K562 (cell line): Measurements from ENCODE around the gene EOLA1. TPM values are rescaled to one million over a fixed set of nuclear protein-coding genes. Genes with fewer than 3 reads are reported as not detected.
A peak's percentile ranks its signal among the peaks of the same experiment; 100 is the strongest.

Source experiments
- ATAC-seq: fragments of 200-7000 bp; cut with Tn5 transposase; 3 replicates; pipeline ENCODE4 v1.9.1; 2020; ENCODE audit warnings: moderate library complexity
- BruUV-seq: library from RNA; stranded (reverse); fragments of 400-500 nt; replicated peaks from 2 replicates; lab custom pipeline; 2021; lab: Mats Ljungman, UMichigan
- CTCF ChIA-PET: fragments of 300-600 bp; formaldehyde crosslinking; extraction: SDS; loops from one replicate; lab custom pipeline; 2021; ENCODE audit warnings: low intra/inter-chr PET ratio; lab: Yijun Ruan, JAX
- POLR2A ChIA-PET: fragments of 300-600, 350-650 bp; sonication (Branson Sonifier 250); formaldehyde crosslinking; extraction: SDS; loops from one replicate; lab custom pipeline; 2021; ENCODE audit warnings: antibody characterized with exemption, inconsistent platforms; lab: Yijun Ruan, JAX
- DNase-seq, 4 experiments: peaks; one replicate each; pipeline versions ENCODE4 v3.0.0 to v3.0.0-alpha.2; 2011 to 2018; ENCODE audit warnings: low spot score in 3 of 4, mixed read lengths in 3 of 4; ENCODE audit errors: extremely low read depth in 1 of 4
- FAIRE-seq: peaks from 2 replicates; lab custom pipeline; 2011; peaks lifted over from hg19 to GRCh38; lab: Jason Lieb, UNC
- H2AFZ ChIP-seq: 2 replicates; pipeline ENCODE4 v1.6.0; 2011; ENCODE audit warnings: low read depth, low read length, control low read depth, inconsistent platforms
- H3K27ac ChIP-seq: fragments of 200-600 bp; 3 replicates; pipeline ENCODE4 v1.8.0; 2011; ENCODE audit warnings: low read depth, mild to moderate bottlenecking, control low read depth, inconsistent platforms, low read length, moderate library complexity, mixed read lengths; ENCODE audit errors: extremely low read depth
- H3K27me3 ChIP-seq, 2 experiments: fragments of 300-600 bp in 1 of 2; 2 replicates in 1 of 2; 3 replicates in 1 of 2; pipeline versions ENCODE4 v1.6.0 to v1.8.0; 2011; ENCODE audit warnings: inconsistent platforms in 2 of 2, low read length in 2 of 2, mild to moderate bottlenecking in 1 of 2, mixed read lengths in 1 of 2, moderate library complexity in 1 of 2; ENCODE audit not compliant: control insufficient read depth in 2 of 2, insufficient read depth in 2 of 2
- H3K36me3 ChIP-seq: fragments of 300-600 bp; 3 replicates; pipeline ENCODE4 v1.8.0; 2011; ENCODE audit warnings: mild to moderate bottlenecking, low read length, inconsistent platforms; ENCODE audit not compliant: control insufficient read depth, insufficient read depth
- H3K4me1 ChIP-seq, 2 experiments: fragments of 200-600 bp in 1 of 2; replicated peaks in 1 of 2; 2 replicates in 1 of 2; 3 replicates in 1 of 2; pipeline versions ENCODE4 v1.5.1 to v1.8.0; 2011; ENCODE audit warnings: inconsistent platforms in 2 of 2, low read length in 2 of 2, mild to moderate bottlenecking in 1 of 2, mixed read lengths in 1 of 2, moderate library complexity in 1 of 2; ENCODE audit not compliant: control insufficient read depth in 2 of 2, insufficient read depth in 2 of 2
- H3K4me2 ChIP-seq: 2 replicates; pipeline ENCODE4 v1.6.1; 2011; ENCODE audit warnings: low read length, control low read depth, inconsistent platforms, mixed read lengths; ENCODE audit not compliant: insufficient read depth
- H3K4me3 ChIP-seq: fragments of 200-600 bp; sonication (generic), shearing (Covaris generic); 2 replicates; pipeline ENCODE4 v1.5.1; 2016; ENCODE audit warnings: control low read depth, inconsistent platforms
- H3K79me2 ChIP-seq: fragments of 200-600 bp; 3 replicates; pipeline ENCODE4 v1.8.0; 2011; ENCODE audit warnings: low read length, inconsistent platforms; ENCODE audit not compliant: control insufficient read depth, insufficient read depth
- H3K9ac ChIP-seq, 2 experiments: 2 replicates each; pipeline versions ENCODE4 v1.6.0 to v1.6.1; 2011; ENCODE audit warnings: low read depth in 2 of 2, low read length in 2 of 2, control low read depth in 1 of 2, inconsistent platforms in 1 of 2, mild to moderate bottlenecking in 1 of 2, mixed read lengths in 1 of 2; ENCODE audit not compliant: insufficient read depth in 1 of 2
- H3K9me1 ChIP-seq: one replicate; pipeline ENCODE4 v1.6.0; 2011; ENCODE audit warnings: inconsistent platforms, mild to moderate bottlenecking, low read length, moderate library complexity; ENCODE audit not compliant: control insufficient read depth, insufficient read depth
- H3K9me3 ChIP-seq: replicated peaks from 2 replicates; pipeline ENCODE4 v1.5.1; 2011; ENCODE audit warnings: low read depth, low read length, inconsistent platforms; ENCODE audit not compliant: control insufficient read depth, insufficient read depth
- H4K20me1 ChIP-seq: replicated peaks from 2 replicates; pipeline ENCODE4 v1.6.1; 2011; ENCODE audit warnings: low read length, inconsistent platforms, mixed read lengths; ENCODE audit not compliant: control insufficient read depth, insufficient read depth
- ARID2 ChIP-seq: fragments of 450-650 bp; IDR thresholded peaks from 2 replicates; pipeline ENCODE4 v1.6.1; 2017; ENCODE audit warnings: antibody characterized with exemption, mild to moderate bottlenecking
- CC2D1A ChIP-seq: fragments of 450-650 bp; IDR thresholded peaks from 2 replicates; pipeline ENCODE4 v1.6.1; 2017; ENCODE audit warnings: mild to moderate bottlenecking
- CHD2 ChIP-seq: IDR thresholded peaks from 2 replicates; pipeline ENCODE4 v1.6.1; 2011; ENCODE audit warnings: low read depth, low read length
- DPF2 ChIP-seq: fragments of 450-650 bp; IDR thresholded peaks from 2 replicates; pipeline ENCODE4 v1.6.1; 2016
- EHMT2 ChIP-seq: fragments of 450-650 bp; IDR thresholded peaks from 2 replicates; pipeline ENCODE4 v1.6.1; 2018; ENCODE audit warnings: antibody characterized with exemption
- JUNB ChIP-seq: fragments of 450-650 bp; formaldehyde crosslinking; conservative IDR thresholded peaks from 2 replicates; pipeline ENCODE4 v1.4.0; 2020; ENCODE audit warnings: mild to moderate bottlenecking
- KLF10 ChIP-seq: fragments of 250-450 bp; sonication (Bioruptor Pico); IDR thresholded peaks from 2 replicates; pipeline ENCODE4 v1.6.1; 2021; ENCODE audit warnings: matching md5 sums
- NKRF ChIP-seq: fragments of 450-650 bp; IDR thresholded peaks from 2 replicates; pipeline ENCODE4 v1.6.1; 2016; ENCODE audit warnings: borderline replicate concordance
- NR2F6 ChIP-seq: fragments of 450-650 bp; formaldehyde crosslinking; IDR thresholded peaks from 2 replicates; pipeline ENCODE4 v1.4.0; 2020; ENCODE audit warnings: mild to moderate bottlenecking
- POLR2AphosphoS5 ChIP-seq: IDR thresholded peaks from 2 replicates; pipeline ENCODE4 v1.6.1; 2011; ENCODE audit warnings: mild to moderate bottlenecking, low read depth, low read length, moderate library complexity; ENCODE audit not compliant: control insufficient read depth, insufficient read depth
- POLR2G ChIP-seq: fragments of 200-400 bp; formaldehyde crosslinking; IDR thresholded peaks from 2 replicates; pipeline ENCODE4 v1.6.1; 2017; ENCODE audit warnings: low read depth, mild to moderate bottlenecking, antibody characterized with exemption, low read length, moderate library complexity
- SREBF1 ChIP-seq: fragments of 150-350 bp; IDR thresholded peaks from 2 replicates; pipeline ENCODE4 v1.6.1; 2014; ENCODE audit warnings: antibody characterized with exemption, low read depth, low read length, borderline replicate concordance
- ZNF75A ChIP-seq: fragments of 450-650 bp; formaldehyde crosslinking; IDR thresholded peaks from 2 replicates; pipeline ENCODE4 v1.4.0; 2020; ENCODE audit warnings: mild to moderate bottlenecking
- ZNF778 ChIP-seq: fragments of 450-650 bp; formaldehyde crosslinking; IDR thresholded peaks from 2 replicates; pipeline ENCODE4 v1.4.0; 2020; ENCODE audit warnings: mild to moderate bottlenecking, moderate library complexity
- WGBS: fragments of 100-300 bp; shearing (Covaris generic); methylation state at CpG from one replicate; pipeline ENCODE4 v1.1.6; 2016; ENCODE audit warnings: low coverage, mixed read lengths; ENCODE audit not compliant: insufficient coverage; ENCODE audit errors: missing lambda C conversion rate; 5-methylcytosine and 5-hydroxymethylcytosine counted together
- in situ Hi-C: fragments of 300-500 bp; cut with MboI; formaldehyde crosslinking; loops from 4 replicates; pipeline ENCODE4 v1.15.0; 2018; ENCODE audit warnings: inconsistent platforms, mixed read lengths
- intact Hi-C: fragments of 100-400 bp; cut with micrococcal nuclease; formaldehyde crosslinking; loops from 2 replicates; pipeline ENCODE4 v1.14.2; 2022
- polyA plus RNA-seq, 8 experiments: library from polyadenylated mRNA; depleted of rRNA in 4 of 8; stranded (reverse) in 5 of 8; unstranded in 3 of 8; fragments of >200 nt; fragmentation: Nextera tagmentation in 2 of 8; fragmentation: Illumina TruSeq in 1 of 8; extraction: Ambion mirVana in 2 of 8; extraction: Trizol in 1 of 8; gene quantifications; 2 replicates each; pipeline versions ENCODE4 v1.2.1 to v1.2.3, GENCODE V29; 2011 to 2014; ENCODE audit warnings: inconsistent platforms in 1 of 8, missing spikeins in 1 of 8
- total RNA-seq, 7 experiments: library from RNA; depleted of rRNA in 6 of 7; stranded (reverse); fragments of >200 nt in 6 of 7; fragmentation: Illumina TruSeq in 2 of 7; extraction: Trizol in 2 of 7; gene quantifications; 2 replicates each; pipeline versions ENCODE4 v1.2.1 to v1.2.3, GENCODE V29; 2011 to 2021; ENCODE audit warnings: low replicate concordance in 1 of 7
- TF ChIP-seq, protein P1 (sequence below): sonication (generic); formaldehyde crosslinking; IDR thresholded peaks from 2 replicates; pipeline ENCODE4 v1.5.0; 2020; ENCODE audit warnings: missing genetic modification reagents

The EOLA1 gene
- total and polyA plus RNA-seq, 9 of the 15 experiments (the other 6 are each of a cell fraction or from before 2014, with no cell fraction given): 6.3 to 32.9 (median 18.2) TPM

DNA sequence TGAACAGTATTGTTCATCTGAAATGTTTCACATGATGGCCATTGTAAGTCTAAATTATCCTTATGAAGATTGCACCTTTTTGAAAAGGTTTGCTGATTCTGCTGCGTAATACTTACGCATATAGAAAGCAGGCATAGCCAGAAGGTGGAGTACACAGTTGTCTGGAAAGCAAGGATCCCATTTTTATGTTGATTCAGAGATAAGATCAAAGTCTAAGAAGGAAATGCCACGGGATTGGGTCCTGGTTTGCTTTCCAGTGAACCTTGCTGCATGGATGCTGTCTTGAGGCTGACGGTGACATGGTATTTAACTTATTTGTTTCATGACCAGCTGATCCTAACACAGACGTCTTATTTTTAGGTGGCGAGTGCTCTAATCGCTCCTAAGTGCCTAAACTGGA, 31.0 kb downstream of the EOLA1 start:
- H4K20me1 ChIP-seq: no peaks in the 10 kb centered on the region
- peak in 1 of 4 experiments; percentile 1 for DNase-seq
- no TSS peak for BruUV-seq
- 0 out of 5 replicates have a peak, but pooled peaks cover 0 to 4% of the 10 kb centered on the region in 2 experiments for H3K27me3 ChIP-seq
- no peak for ATAC-seq
- TF ChIP-seq NR2F6 (CRISPR knock-in tag): no peak
- peaks cover 0 to 3% of the 10 kb centered on the region in 2 experiments; a peak in 2 of 5 replicates for H3K4me1 ChIP-seq
- H3K36me3 ChIP-seq: no peaks in the 10 kb centered on the region
- H3K9me1 ChIP-seq: no peaks in the 10 kb centered on the region
- H3K9me3 ChIP-seq: no peaks in the 10 kb centered on the region
- in situ Hi-C loops: loop anchor here (10.0 kb wide), 1 partner anchor 57 kb away; no protein-coding TSS in a partner anchor
- H3K4me3 ChIP-seq: no peak overlapping the region
- intact Hi-C loops: no loop called here
- CTCF ChIA-PET: no interaction called here
- H3K9ac ChIP-seq: no peak overlapping the region
- H3K79me2 ChIP-seq: no peaks in the 10 kb centered on the region
- no peak for FAIRE-seq
- H2AFZ ChIP-seq: peak overlapping the region; percentile 51; the same call in 1 of the 2 replicates
- POLR2A ChIA-PET: no interaction called here
- 48% methylated on average over 7 of the region's 7 CpGs for WGBS
- no peak overlapping the region for H3K27ac ChIP-seq
- H3K4me2 ChIP-seq: no peak overlapping the region

- WGBS: 14% methylated on average over 1 of the region's 1 CpG
- DNase-seq: peak; percentile 15 to 52 (median 24)
- H3K4me3 ChIP-seq: no peak overlapping the region
- H3K9me1 ChIP-seq: no peaks in the 10 kb centered on the region
- peak overlapping the region; percentile 25; the same call in 1 of the 2 replicates for H3K4me2 ChIP-seq
- ATAC-seq: peak; percentile 81
- CTCF ChIA-PET: no interaction called here
- in situ Hi-C loops (loop anchor here (10.0 kb wide), 1 partner anchor 58 kb away; no protein-coding TSS in a partner anchor), intact Hi-C loops (no loop called here)
- 0 out of 5 replicates have a peak, but pooled peaks cover 0 to under 1% of the 10 kb centered on the region in 2 experiments for H3K27me3 ChIP-seq
- H3K9ac ChIP-seq: peak overlapping the region in 1 of 2 experiments; percentile 30; a peak in 1 of 4 replicates
- no peaks in the 10 kb centered on the region for H4K20me1 ChIP-seq
- H3K79me2 ChIP-seq: no peaks in the 10 kb centered on the region
- FAIRE-seq: peak; percentile 67
- H3K27ac ChIP-seq: peak overlapping the region; percentile 4; the same call in 1 of the 3 replicates
- no peaks in the 10 kb centered on the region for H3K36me3 ChIP-seq
- peaks cover 0 to 3% of the 10 kb centered on the region in 2 experiments; a peak in 2 of 5 replicates for H3K4me1 ChIP-seq
- H2AFZ ChIP-seq: peak overlapping the region; percentile 51
- POLR2A ChIA-PET: no interaction called here
- no peaks in the 10 kb centered on the region for H3K9me3 ChIP-seq
- no TSS peak for BruUV-seq
- TF ChIP-seq ZNF778 (CRISPR knock-in tag) (no peak), POLR2AphosphoS5 (no peak), CHD2 (no peak), SREBF1 (no peak), ARID2 (no peak), JUNB (CRISPR knock-in tag) (no peak), NKRF (no peak), POLR2G (no peak), EHMT2 (no peak), ZNF75A (CRISPR knock-in tag) (no peak), CC2D1A (no peak), KLF10 (CRISPR knock-in tag) (no peak), DPF2 (no peak)
- TF ChIP-seq, protein P1, sequence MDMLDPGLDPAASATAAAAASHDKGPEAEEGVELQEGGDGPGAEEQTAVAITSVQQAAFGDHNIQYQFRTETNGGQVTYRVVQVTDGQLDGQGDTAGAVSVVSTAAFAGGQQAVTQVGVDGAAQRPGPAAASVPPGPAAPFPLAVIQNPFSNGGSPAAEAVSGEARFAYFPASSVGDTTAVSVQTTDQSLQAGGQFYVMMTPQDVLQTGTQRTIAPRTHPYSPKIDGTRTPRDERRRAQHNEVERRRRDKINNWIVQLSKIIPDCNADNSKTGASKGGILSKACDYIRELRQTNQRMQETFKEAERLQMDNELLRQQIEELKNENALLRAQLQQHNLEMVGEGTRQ (CRISPR knock-in tag): no peak
Observed at GRCh38 chrX:149572743-149573142, 31.9 kb downstream of the EOLA1 start.
